Lower lobe of right lung (tissue), 2 donors: Measurements from ENCODE around the gene LMF2. TPM values are rescaled to one million over a fixed set of nuclear protein-coding genes. Genes with fewer than 3 reads are reported as not detected.

Source experiments
- ATAC-seq, 2 donors: fragments of 200-7000 bp; cut with Tn5 transposase; one replicate each; pipeline ENCODE4 v1.9.1; 2020 to 2022; ENCODE audit warnings: mild to moderate bottlenecking in 2 of 2, moderate library complexity in 2 of 2
- DNase-seq: peaks from one replicate; pipeline ENCODE4 v3.0.0-alpha.2; 2020
- H3K27ac ChIP-seq: fragments of 200-600 bp; one replicate; pipeline ENCODE4 v1.8.0; 2022
- H3K27me3 ChIP-seq: fragments of 200-600 bp; one replicate; pipeline ENCODE4 v1.8.0; 2022; ENCODE audit warnings: low read depth
- H3K36me3 ChIP-seq: fragments of 200-600 bp; one replicate; pipeline ENCODE4 v1.8.0; 2022; ENCODE audit warnings: mild to moderate bottlenecking
- H3K4me1 ChIP-seq: fragments of 200-600 bp; one replicate; pipeline ENCODE4 v1.8.0; 2022
- H3K4me3 ChIP-seq: fragments of 200-600 bp; one replicate; pipeline ENCODE4 v1.8.0; 2022; ENCODE audit warnings: mild to moderate bottlenecking
- H3K9me3 ChIP-seq: fragments of 200-600 bp; one replicate; pipeline ENCODE4 v1.8.0; 2022
- intact Hi-C: fragments of 100-400 bp; cut with DNase I; formaldehyde crosslinking; loops from one replicate; pipeline ENCODE4 v1.11.0; 2022
- total RNA-seq: library from RNA; stranded (reverse); fragmentation: NEBNext Ultra II Directional; extraction: Animal tissue kit (Norgen Biotek cat#: 25700); gene quantifications from one replicate; pipeline ENCODE4 v1.2.1, GENCODE V29; 2021
- TF ChIP-seq, protein P1 (sequence below): fragments of 200-600 bp; IDR thresholded peaks from one replicate; pipeline ENCODE4 v1.8.0; 2022; ENCODE audit warnings: antibody characterized with exemption, mild to moderate bottlenecking
- donor health status: DM: no; HTN: yes; CAD: no; lungs with severe emphysema.

Gene LMF2
- total RNA-seq, 1 donor from 2014 or later: 58.8 TPM

DNA sequence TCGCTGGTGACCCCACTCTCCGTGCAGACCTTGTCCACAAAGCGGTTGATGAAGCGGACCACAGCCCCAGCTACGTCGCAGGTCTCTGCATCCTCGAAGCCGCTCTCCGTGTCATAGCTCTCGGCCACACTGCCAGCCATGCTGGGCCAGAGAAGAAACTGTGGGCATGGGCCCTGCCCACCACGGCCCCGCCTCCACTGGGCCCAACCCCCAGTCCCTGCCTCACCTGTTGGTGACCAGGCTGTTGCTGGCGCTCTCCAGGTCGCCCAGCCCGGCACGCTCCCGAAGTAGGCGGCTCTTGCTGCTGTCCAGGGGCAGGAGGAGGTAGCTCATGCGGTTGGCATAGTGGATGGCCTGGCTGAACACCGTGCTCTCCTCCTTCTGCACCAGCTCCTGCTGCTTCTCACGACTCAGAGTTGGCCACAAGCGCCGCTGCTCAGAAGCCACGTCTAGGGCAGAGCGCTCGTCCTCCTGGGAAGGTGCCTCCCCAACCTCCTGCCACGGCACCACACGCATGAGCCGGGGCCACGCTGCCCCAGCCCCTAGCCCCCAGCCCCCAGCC, 45.4 kb downstream of the LMF2 start:
- TF ChIP-seq, protein P1, sequence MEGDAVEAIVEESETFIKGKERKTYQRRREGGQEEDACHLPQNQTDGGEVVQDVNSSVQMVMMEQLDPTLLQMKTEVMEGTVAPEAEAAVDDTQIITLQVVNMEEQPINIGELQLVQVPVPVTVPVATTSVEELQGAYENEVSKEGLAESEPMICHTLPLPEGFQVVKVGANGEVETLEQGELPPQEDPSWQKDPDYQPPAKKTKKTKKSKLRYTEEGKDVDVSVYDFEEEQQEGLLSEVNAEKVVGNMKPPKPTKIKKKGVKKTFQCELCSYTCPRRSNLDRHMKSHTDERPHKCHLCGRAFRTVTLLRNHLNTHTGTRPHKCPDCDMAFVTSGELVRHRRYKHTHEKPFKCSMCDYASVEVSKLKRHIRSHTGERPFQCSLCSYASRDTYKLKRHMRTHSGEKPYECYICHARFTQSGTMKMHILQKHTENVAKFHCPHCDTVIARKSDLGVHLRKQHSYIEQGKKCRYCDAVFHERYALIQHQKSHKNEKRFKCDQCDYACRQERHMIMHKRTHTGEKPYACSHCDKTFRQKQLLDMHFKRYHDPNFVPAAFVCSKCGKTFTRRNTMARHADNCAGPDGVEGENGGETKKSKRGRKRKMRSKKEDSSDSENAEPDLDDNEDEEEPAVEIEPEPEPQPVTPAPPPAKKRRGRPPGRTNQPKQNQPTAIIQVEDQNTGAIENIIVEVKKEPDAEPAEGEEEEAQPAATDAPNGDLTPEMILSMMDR: no peak
- no peak overlapping the region for H3K27ac ChIP-seq

DNA sequence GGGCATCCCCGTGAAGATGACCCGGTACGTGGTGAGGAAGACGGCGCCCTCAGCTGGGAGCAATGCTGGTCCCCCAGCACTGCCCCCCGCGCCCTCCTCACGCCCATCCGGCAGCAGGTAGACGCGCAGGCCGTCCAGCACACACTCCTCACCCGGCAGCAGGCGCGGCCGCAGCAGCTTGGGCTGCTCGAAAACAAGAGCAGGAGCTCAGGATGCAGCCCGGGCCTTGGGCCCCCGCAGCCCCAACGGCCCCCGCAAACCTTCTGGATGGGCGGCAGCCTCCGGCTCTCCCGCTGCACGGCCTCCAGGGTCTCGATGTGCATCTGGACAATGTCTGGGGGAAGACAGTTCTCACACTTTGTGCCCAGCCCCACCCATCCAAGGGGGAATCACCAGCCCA, 46.0 kb downstream of the LMF2 start:
- Histone ChIP-seq H3K4me3 (no peak overlapping the region), H3K36me3 (peaks cover 100% of the 10 kb centered on the region), H3K4me1 (peaks cover 9% of the 10 kb centered on the region), H3K9me3 (no peaks in the 10 kb centered on the region), H3K27ac (no peak overlapping the region), H3K27me3 (no peaks in the 10 kb centered on the region)
- DNase-seq: no peak
- no peak for ATAC-seq
- TF ChIP-seq, protein P1: no peak
- intact Hi-C loops: no loop called here

More for the DNA sequence above, 45.4 kb downstream of the LMF2 start:
- ATAC-seq (no peak), DNase-seq (no peak)
- Histone ChIP-seq H3K36me3 (peaks cover 100% of the 10 kb centered on the region), H3K9me3 (no peaks in the 10 kb centered on the region), H3K4me1 (peaks cover 9% of the 10 kb centered on the region), H3K27me3 (no peaks in the 10 kb centered on the region), H3K4me3 (no peak overlapping the region)
- intact Hi-C loops: no loop called here

GRCh38 chr22:50460938-50461337, 46.6 kb downstream of the LMF2 start:
- TF ChIP-seq, protein P1: no peak
- Histone ChIP-seq H3K4me3 (no peak overlapping the region), H3K9me3 (no peaks in the 10 kb centered on the region), H3K36me3 (peaks cover 100% of the 10 kb centered on the region), H3K27me3 (no peaks in the 10 kb centered on the region), H3K4me1 (peaks cover 9% of the 10 kb centered on the region), H3K27ac (no peak overlapping the region)
- intact Hi-C loops: no loop called here
- DNase-seq (peak; percentile 73), ATAC-seq (peak; percentile 68 to 80)

GRCh38 chr22:50459496-50460140, 47.9 kb downstream of the LMF2 start:
- ATAC-seq (no peak), DNase-seq (no peak)
- TF ChIP-seq, protein P1: no peak
- peaks cover 100% of the 10 kb centered on the region for H3K36me3 ChIP-seq
- no peaks in the 10 kb centered on the region for H3K9me3 ChIP-seq
- peaks cover 9% of the 10 kb centered on the region for H3K4me1 ChIP-seq
- intact Hi-C loops: no loop called here
- no peaks in the 10 kb centered on the region for H3K27me3 ChIP-seq
- no peak overlapping the region for H3K4me3 ChIP-seq
- H3K27ac ChIP-seq: no peak overlapping the region

DNA sequence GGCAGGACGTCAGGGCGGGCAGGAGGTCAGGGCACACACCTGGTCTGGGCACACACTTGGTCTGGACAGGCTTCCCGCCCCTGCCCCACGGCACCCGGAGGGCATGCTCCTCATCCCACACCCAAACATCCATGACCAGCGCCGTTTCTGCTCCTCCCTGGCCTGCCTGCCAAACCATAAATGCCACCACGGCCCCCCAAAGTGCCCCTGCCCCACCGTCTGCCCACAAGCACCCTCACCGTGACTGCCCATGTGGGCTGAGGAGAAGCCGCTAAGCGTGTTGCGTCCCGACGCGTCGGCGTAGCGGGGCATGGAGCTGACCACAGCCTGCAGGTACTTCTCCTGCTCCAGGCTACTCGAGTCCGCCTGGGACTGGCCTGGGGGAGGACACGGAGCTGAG, 48.5 kb downstream of the LMF2 start:
- DNase-seq (no peak), ATAC-seq (no peak)
- H3K36me3 ChIP-seq: peaks cover 100% of the 10 kb centered on the region
- no peak overlapping the region for H3K27ac ChIP-seq
- H3K4me3 ChIP-seq: no peak overlapping the region
- no peaks in the 10 kb centered on the region for H3K27me3 ChIP-seq
- no peaks in the 10 kb centered on the region for H3K9me3 ChIP-seq
- peaks cover 9% of the 10 kb centered on the region for H3K4me1 ChIP-seq
- TF ChIP-seq, protein P1: no peak
- intact Hi-C loops: no loop called here
